ENCODE results near the gene SPSB1.

SPSB1 gene

DNA sequence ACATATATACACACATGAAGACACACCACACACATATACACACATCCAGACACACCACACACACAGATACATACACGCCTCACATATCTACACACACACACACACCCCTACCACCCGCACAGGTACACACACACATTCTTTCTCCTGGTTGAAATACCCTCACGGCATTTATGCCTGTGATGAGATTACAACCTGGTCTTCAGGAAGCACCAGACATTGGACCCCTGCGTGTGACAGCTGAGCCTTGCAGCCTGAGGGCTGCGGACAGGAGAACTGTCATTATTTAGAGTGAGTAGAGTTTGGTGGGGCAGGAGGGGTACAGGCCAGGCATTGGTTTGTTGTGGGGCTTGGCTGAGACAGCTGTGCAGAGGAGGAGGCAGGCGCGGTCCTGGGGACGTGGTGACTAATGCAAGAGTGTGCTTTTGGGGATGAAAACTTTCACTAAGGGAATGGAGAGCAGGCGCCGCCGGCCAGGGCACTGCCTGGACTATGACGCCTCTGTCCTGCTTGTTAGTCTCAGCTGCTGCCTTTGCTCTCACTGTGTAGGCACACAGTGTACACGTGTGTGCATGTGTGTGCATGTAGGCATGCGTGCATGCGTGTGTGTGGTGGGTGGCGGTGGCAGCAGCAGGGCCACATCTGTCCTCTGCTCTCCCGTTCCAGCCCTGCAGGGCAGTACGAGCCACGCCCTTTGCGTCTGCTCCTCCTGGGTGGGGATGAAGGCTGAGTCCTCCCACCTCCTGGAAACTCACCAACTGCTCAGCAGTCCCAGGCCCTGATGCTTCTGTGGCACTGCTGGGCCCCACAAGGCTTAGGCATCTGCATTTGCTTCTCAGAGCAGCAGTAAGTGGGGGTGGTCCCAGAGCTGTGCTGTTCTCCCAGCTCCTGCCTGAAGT, 57.6 kb downstream of the SPSB1 start:
- Histone ChIP-seq H3K4me3 (ENCODE audit: insufficient read length, low read depth) (no peak overlapping the region), H3K4me1 (ENCODE audit: insufficient read depth, insufficient read length) (peaks cover 23% of the 10 kb centered on the region), H3K36me3 (ENCODE audit: insufficient read depth, insufficient read length, low read length) (peaks cover 11% of the 10 kb centered on the region), H3K9ac (ENCODE audit: insufficient read length, low read depth) (no peak overlapping the region), H3K27me3 (ENCODE audit: insufficient read depth, insufficient read length) (no peaks in the 10 kb centered on the region), H3K9me3 (ENCODE audit: insufficient read depth, low read length) (no peaks in the 10 kb centered on the region)
- no peak for DNase-seq (ENCODE audit: low read depth, low spot score)
- no peak for TF ChIP-seq SUZ12 (IDR thresholded peaks at IDR 0.05; ENCODE audit: extremely low read depth, insufficient read depth, insufficient read length)
- TF ChIP-seq ZNF274 (IDR thresholded peaks at IDR 0.05; ENCODE audit: low read depth, low read length), result no peak

DNA sequence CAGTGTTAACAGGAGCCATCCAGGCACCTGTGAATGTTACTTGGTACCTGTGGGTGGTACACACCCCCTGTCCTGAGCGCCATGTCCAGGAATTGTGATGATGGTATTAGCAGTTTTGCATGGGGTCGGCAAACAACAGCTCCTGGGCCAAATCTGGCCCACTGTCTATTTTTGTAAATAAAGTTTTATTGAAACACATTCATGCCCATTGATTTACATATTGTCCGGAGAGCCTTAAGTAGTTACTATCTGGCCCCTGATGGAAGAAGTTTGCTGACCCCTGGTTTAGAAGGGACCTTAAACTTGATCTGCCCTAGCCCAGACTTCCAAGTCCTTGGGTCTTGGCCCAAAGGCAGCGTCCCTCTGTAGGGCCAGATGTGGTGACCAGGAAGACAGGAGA, 58.3 kb downstream of the SPSB1 start:
- Histone ChIP-seq H3K9me3 (ENCODE audit: insufficient read depth, low read length) (no peaks in the 10 kb centered on the region), H3K27me3 (ENCODE audit: insufficient read depth, insufficient read length) (no peaks in the 10 kb centered on the region), H3K36me3 (ENCODE audit: insufficient read depth, insufficient read length, low read length) (peaks cover 18% of the 10 kb centered on the region), H3K9ac (ENCODE audit: insufficient read length, low read depth) (no peak overlapping the region), H3K4me3 (ENCODE audit: insufficient read length, low read depth) (no peak overlapping the region), H3K4me1 (ENCODE audit: insufficient read depth, insufficient read length) (peaks cover 23% of the 10 kb centered on the region)
- no peak for TF ChIP-seq YY1 (IDR thresholded peaks at IDR 0.05; ENCODE audit: insufficient read depth, insufficient read length)
- no peak for TF ChIP-seq SUZ12 (IDR thresholded peaks at IDR 0.05; ENCODE audit: extremely low read depth, insufficient read depth, insufficient read length)
- TF ChIP-seq ZNF274 (IDR thresholded peaks at IDR 0.05; ENCODE audit: low read depth, low read length), result no peak
- no peak for DNase-seq (ENCODE audit: low read depth, low spot score)

DNA sequence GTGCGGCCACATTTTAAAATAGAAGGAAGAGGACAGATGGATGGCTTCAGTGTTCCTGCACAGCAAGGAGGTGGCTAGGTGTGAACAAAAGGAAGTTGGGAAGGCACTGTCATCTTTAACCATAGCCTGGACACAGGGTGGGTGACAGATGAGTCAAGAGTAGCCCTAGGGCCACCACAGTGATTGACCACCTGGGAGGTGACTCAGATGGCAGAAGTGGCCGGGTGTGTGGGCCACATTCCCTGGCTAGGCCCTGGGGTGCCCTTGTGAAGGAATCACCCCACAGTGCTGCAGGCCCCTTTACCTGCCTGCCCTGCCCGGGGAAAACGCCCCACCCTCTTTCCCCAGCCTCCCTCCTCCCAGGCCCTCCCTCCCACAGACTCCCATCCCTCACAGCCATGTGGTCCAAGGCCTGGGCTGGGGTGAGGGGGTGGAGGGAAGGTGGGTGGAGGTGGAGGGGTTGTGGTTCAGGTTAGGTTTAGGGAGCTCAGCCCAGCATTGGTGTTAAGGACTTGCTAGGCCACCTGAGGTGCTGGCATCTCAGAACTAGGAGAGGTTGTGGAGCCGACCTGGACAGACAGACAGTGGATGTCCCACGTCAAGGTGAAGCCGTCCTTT, 59.1 kb downstream of the SPSB1 start:
- Histone ChIP-seq H3K9ac (ENCODE audit: insufficient read length, low read depth) (no peak overlapping the region), H3K36me3 (ENCODE audit: insufficient read depth, insufficient read length, low read length) (peaks cover 25% of the 10 kb centered on the region), H3K4me1 (ENCODE audit: insufficient read depth, insufficient read length) (peaks cover 23% of the 10 kb centered on the region), H3K27me3 (ENCODE audit: insufficient read depth, insufficient read length) (no peaks in the 10 kb centered on the region), H3K9me3 (ENCODE audit: insufficient read depth, low read length) (no peaks in the 10 kb centered on the region), H3K4me3 (ENCODE audit: insufficient read length, low read depth) (no peak overlapping the region)
- no peak for DNase-seq (ENCODE audit: low read depth, low spot score)
- TF ChIP-seq SUZ12 (IDR thresholded peaks at IDR 0.05; ENCODE audit: extremely low read depth, insufficient read depth, insufficient read length) (no peak), ZNF274 (IDR thresholded peaks at IDR 0.05; ENCODE audit: low read depth, low read length) (no peak), YY1 (IDR thresholded peaks at IDR 0.05; ENCODE audit: insufficient read depth, insufficient read length) (no peak)

DNA sequence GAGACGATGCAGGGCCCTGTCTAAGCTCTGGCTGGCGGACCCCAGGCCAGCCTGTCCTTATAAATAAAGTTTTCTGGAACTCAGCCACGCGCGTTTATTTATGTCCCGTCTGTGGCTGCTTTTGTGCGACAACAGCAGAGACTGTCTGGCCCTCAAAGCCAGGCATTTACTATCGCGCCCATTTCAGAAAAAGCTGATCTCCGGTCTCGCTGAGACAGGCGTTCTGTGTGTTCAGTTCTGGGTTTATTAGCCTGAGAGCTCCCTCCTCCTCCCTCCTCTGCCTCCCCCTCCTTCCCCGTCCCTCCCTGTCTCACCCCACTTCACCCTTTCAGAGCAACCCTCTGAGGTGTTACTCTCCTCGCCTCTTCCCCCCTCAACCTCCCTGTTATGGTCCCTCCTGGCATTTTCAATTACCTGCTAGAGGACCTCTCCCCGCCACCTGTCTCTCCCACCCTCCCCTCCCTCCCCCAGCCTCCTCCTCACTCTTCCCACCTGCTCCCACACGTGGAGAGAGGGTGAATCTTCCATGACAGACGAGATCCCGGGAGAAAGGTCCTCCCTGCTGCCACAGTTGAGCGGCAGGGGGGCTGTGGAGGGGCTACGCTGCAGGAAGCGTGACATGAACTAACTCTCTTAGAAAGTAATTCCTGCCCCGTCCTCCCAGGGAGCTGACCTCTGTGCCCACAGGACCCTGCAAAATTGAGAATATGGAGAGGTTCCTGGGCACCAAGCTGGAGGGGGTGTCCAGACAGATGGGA, 59.9 kb downstream of the SPSB1 start:
- Histone ChIP-seq H3K9me3 (ENCODE audit: insufficient read depth, low read length) (no peaks in the 10 kb centered on the region), H3K36me3 (ENCODE audit: insufficient read depth, insufficient read length, low read length) (peaks cover 30% of the 10 kb centered on the region), H3K27me3 (ENCODE audit: insufficient read depth, insufficient read length) (no peaks in the 10 kb centered on the region), H3K9ac (ENCODE audit: insufficient read length, low read depth) (no peak overlapping the region), H3K4me1 (ENCODE audit: insufficient read depth, insufficient read length) (peaks cover 21% of the 10 kb centered on the region), H3K4me3 (ENCODE audit: insufficient read length, low read depth) (no peak overlapping the region)
- TF ChIP-seq ZNF274 (IDR thresholded peaks at IDR 0.05; ENCODE audit: low read depth, low read length) (no peak), SUZ12 (IDR thresholded peaks at IDR 0.05; ENCODE audit: extremely low read depth, insufficient read depth, insufficient read length) (no peak)
- DNase-seq (ENCODE audit: low read depth, low spot score), result no peak

DNA sequence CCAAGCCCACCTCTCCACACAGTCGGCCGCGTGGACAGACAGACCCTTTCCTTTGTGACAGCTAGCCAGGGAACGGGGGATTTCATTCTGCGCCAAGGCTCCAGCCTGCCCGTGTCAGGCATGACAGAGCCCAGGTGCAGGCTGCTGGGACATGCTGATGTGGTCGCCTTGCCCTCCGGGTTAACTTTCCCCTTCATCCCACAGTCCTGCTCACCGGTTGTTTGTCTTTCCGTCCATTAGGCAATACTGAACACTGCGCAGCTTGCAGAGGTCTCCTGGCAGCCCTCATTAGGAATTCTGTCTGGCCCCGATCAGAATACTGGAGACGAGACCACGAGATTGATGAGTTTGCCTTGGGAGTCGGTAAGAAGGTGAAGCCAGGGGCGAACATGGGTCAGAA, 62.8 kb downstream of the SPSB1 start:
- TF ChIP-seq ZNF274 (IDR thresholded peaks at IDR 0.05; ENCODE audit: low read depth, low read length), result no peak
- TF ChIP-seq YY1 (IDR thresholded peaks at IDR 0.05; ENCODE audit: insufficient read depth, insufficient read length), result no peak
- no peak for TF ChIP-seq SUZ12 (IDR thresholded peaks at IDR 0.05; ENCODE audit: extremely low read depth, insufficient read depth, insufficient read length)
- Histone ChIP-seq H3K9ac (ENCODE audit: insufficient read length, low read depth) (no peak overlapping the region), H3K9me3 (ENCODE audit: insufficient read depth, low read length) (no peaks in the 10 kb centered on the region), H3K4me1 (ENCODE audit: insufficient read depth, insufficient read length) (peaks cover 5% of the 10 kb centered on the region), H3K27me3 (ENCODE audit: insufficient read depth, insufficient read length) (no peaks in the 10 kb centered on the region), H3K4me3 (ENCODE audit: insufficient read length, low read depth) (no peak overlapping the region), H3K36me3 (ENCODE audit: insufficient read depth, insufficient read length, low read length) (peaks cover 34% of the 10 kb centered on the region)
- no peak for DNase-seq (ENCODE audit: low read depth, low spot score)

DNA sequence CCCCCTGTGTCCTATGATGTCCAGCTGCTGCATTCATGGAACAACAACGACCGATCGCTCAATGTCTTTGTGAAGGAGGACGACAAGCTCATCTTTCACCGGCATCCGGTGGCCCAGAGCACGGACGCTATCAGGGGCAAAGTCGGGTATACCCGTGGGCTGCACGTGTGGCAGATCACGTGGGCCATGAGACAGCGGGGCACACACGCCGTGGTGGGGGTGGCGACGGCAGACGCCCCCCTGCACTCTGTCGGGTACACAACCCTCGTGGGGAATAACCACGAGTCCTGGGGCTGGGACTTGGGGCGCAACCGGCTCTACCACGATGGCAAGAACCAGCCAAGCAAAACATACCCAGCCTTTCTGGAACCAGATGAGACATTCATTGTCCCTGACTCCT, 63.3 kb downstream of the SPSB1 start:
- Histone ChIP-seq H3K36me3 (ENCODE audit: insufficient read depth, insufficient read length, low read length) (peaks cover 34% of the 10 kb centered on the region), H3K9me3 (ENCODE audit: insufficient read depth, low read length) (no peaks in the 10 kb centered on the region), H3K4me3 (ENCODE audit: insufficient read length, low read depth) (no peak overlapping the region), H3K4me1 (ENCODE audit: insufficient read depth, insufficient read length) (peaks cover 5% of the 10 kb centered on the region), H3K27me3 (ENCODE audit: insufficient read depth, insufficient read length) (no peaks in the 10 kb centered on the region), H3K9ac (ENCODE audit: insufficient read length, low read depth) (no peak overlapping the region)
- no peak for DNase-seq (ENCODE audit: low read depth, low spot score)
- TF ChIP-seq ZNF274 (IDR thresholded peaks at IDR 0.05; ENCODE audit: low read depth, low read length) (no peak), YY1 (IDR thresholded peaks at IDR 0.05; ENCODE audit: insufficient read depth, insufficient read length) (no peak)

All from NT2/D1 (cell line).